Esophagus muscularis mucosa (tissue), 4 donors: ENCODE measurements around the gene VWA7. TPM values are rescaled to one million over a fixed set of nuclear protein-coding genes. Genes with fewer than 3 reads are reported as not detected.

Experiments
- DNase-seq: peaks from one replicate; pipeline ENCODE4 v3.0.0-alpha.2; 2017; ENCODE audit errors: extremely low spot score
- H3K27ac ChIP-seq, 4 donors: fragments of 200-600 bp; sonication (generic); replicated peaks in 1 of 4; 1 replicate in 3 of 4; 2 replicates in 1 of 4; pipeline ENCODE4 v1.5.1; 2016 to 2019; ENCODE audit warnings: mild to moderate bottlenecking in 1 of 4
- H3K27me3 ChIP-seq, 4 donors: fragments of 200-600 bp; sonication (generic); one replicate each; pipeline versions ENCODE4 v1.5.1 to v1.6.0; 2016 to 2019
- H3K36me3 ChIP-seq, 4 donors: fragments of 200-600 bp; sonication (generic); one replicate each; pipeline ENCODE4 v1.5.1; 2016 to 2019
- H3K4me1 ChIP-seq, 4 donors: fragments of 200-600 bp; sonication (generic); one replicate each; pipeline ENCODE4 v1.5.1; 2016 to 2019
- H3K4me3 ChIP-seq, 4 donors: fragments of 200-600 bp; sonication (generic); 1 replicate in 2 of 4; 2 replicates in 2 of 4; pipeline ENCODE4 v1.5.1; 2016 to 2019; ENCODE audit warnings: mild to moderate bottlenecking in 4 of 4, moderate library complexity in 1 of 4
- H3K9me3 ChIP-seq, 4 donors: fragments of 200-600 bp; sonication (generic); 1 replicate in 3 of 4; 2 replicates in 1 of 4; pipeline ENCODE4 v1.5.1; 2016 to 2019
- CTCF ChIP-seq, 3 experiments: fragments of 200-600 bp in 2 of 3; fragments of 450-650 bp in 1 of 3; sonication (generic) in 2 of 3; IDR thresholded peaks; one replicate each; pipeline ENCODE4 v1.5.1; 2017 to 2019; ENCODE audit warnings: antibody characterized with exemption in 3 of 3, mild to moderate bottlenecking in 2 of 3, moderate library complexity in 1 of 3
- EP300 ChIP-seq: sonication (generic); formaldehyde crosslinking; IDR thresholded peaks from one replicate; pipeline ENCODE4 v1.6.1; 2017; ENCODE audit warnings: antibody characterized with exemption
- POLR2A ChIP-seq: fragments of 450-650 bp; IDR thresholded peaks from one replicate; pipeline ENCODE4 v1.6.1; 2017; ENCODE audit warnings: antibody characterized with exemption, moderate library complexity, mild to moderate bottlenecking, low read depth
- POLR2AphosphoS5 ChIP-seq, 2 donors: sonication (generic); formaldehyde crosslinking; IDR thresholded peaks; one replicate each; pipeline ENCODE4 v1.6.1; 2017; ENCODE audit warnings: antibody characterized with exemption in 2 of 2
- WGBS: methylation state at CpG from one replicate; pipeline ENCODE4 v1.1.5; 2018; 5-methylcytosine and 5-hydroxymethylcytosine counted together
- intact Hi-C: fragments of 100-400 bp; cut with DNase I; formaldehyde crosslinking; loops from one replicate; pipeline ENCODE4 v1.15.1; 2023
- total RNA-seq, 4 donors: library from RNA; depleted of rRNA; stranded (reverse); fragments of >200 nt; gene quantifications; one replicate each; pipeline versions ENCODE4 v1.1.0 to v1.2.1, GENCODE V29; 2016

VWA7 gene
- total RNA-seq, 4 donors from 2014 or later: 0.40 to 0.50 (median 0.45) TPM; not detected in 1

GRCh38 chr6:31768363-31769257 is 8.5 kb downstream of the VWA7 start:
- H3K4me3 ChIP-seq: no peak overlapping the region
- no peak overlapping the region for H3K27ac ChIP-seq
- H3K9me3 ChIP-seq: no peaks in the 10 kb centered on the region
- WGBS: 90% methylated on average over 16 of the region's 18 CpGs
- H3K4me1 ChIP-seq: peaks cover 0 to 32% (median 18%) of the 10 kb centered on the region in 4 donors
- H3K27me3 ChIP-seq: peaks cover 0 to 3% (median 0%) of the 10 kb centered on the region in 4 donors
- TF ChIP-seq EP300 (no peak), POLR2AphosphoS5 (IDR thresholded peaks at IDR 0.05) (no peak), POLR2A (no peak), CTCF (IDR thresholded peaks at IDR 0.05) (no peak)
- DNase-seq: no peak
- no peaks in the 10 kb centered on the region for H3K36me3 ChIP-seq
- intact Hi-C loops: loop anchor here (2.0 to 5.0 kb wide), 2 partner anchors 41 to 88 kb away; partner anchors contain the start of genes DDAH2 and LY6G5C

GRCh38 chr6:31767096-31767645 is 10.0 kb downstream of the VWA7 start:
- peaks cover 4 to 32% (median 21%) of the 10 kb centered on the region in 4 donors for H3K4me1 ChIP-seq
- H3K9me3 ChIP-seq: no peaks in the 10 kb centered on the region
- no peak for DNase-seq
- no peak overlapping the region for H3K27ac ChIP-seq
- H3K27me3 ChIP-seq: peaks cover 0 to 3% (median 0%) of the 10 kb centered on the region in 4 donors
- H3K36me3 ChIP-seq: no peaks in the 10 kb centered on the region
- TF ChIP-seq POLR2AphosphoS5 (IDR thresholded peaks at IDR 0.05) (no peak), POLR2A (no peak), CTCF (IDR thresholded peaks at IDR 0.05) (no peak), EP300 (no peak)
- H3K4me3 ChIP-seq: no peak overlapping the region
- WGBS: 83% methylated on average over 6 of the region's 6 CpGs
- intact Hi-C loops: loop anchor here (5.0 kb wide), 1 partner anchor 40 kb away; the partner anchor contains the start of gene DDAH2

GRCh38 chr6:31765910-31766794 is 11.0 kb downstream of the VWA7 start:
- intact Hi-C loops: loop anchor here (5.0 kb wide), 1 partner anchor 39 kb away; the partner anchor contains the start of gene DDAH2
- Histone ChIP-seq H3K27ac (no peak overlapping the region), H3K27me3 (peaks cover 0 to 3% (median 0%) of the 10 kb centered on the region in 4 donors), H3K4me3 (peak overlapping the region; percentile 31 to 49 (median 32)), H3K4me1 (peaks cover 4 to 32% (median 21%) of the 10 kb centered on the region in 4 donors), H3K9me3 (no peaks in the 10 kb centered on the region), H3K36me3 (no peaks in the 10 kb centered on the region)
- no peak for DNase-seq
- TF ChIP-seq POLR2A (no peak), POLR2AphosphoS5 (IDR thresholded peaks at IDR 0.05) (no peak), CTCF (IDR thresholded peaks at IDR 0.05) (no peak), EP300 (no peak)
- 54% methylated on average over 39 of the region's 42 CpGs for WGBS

GRCh38 chr6:31765559-31765909 is 11.6 kb downstream of the VWA7 start:
- no peak for DNase-seq
- peaks cover 0 to 3% (median 0%) of the 10 kb centered on the region in 4 donors for H3K27me3 ChIP-seq
- H3K4me1 ChIP-seq: peaks cover 4 to 32% (median 21%) of the 10 kb centered on the region in 4 donors
- intact Hi-C loops: loop anchor here (5.0 kb wide), 1 partner anchor 38 kb away; the partner anchor contains the start of gene DDAH2
- 87% methylated on average over 9 of the region's 9 CpGs for WGBS
- no peaks in the 10 kb centered on the region for H3K9me3 ChIP-seq
- H3K4me3 ChIP-seq: peak overlapping the region in 1 of 4 donors; percentile 34
- TF ChIP-seq POLR2A: no peak
- no peak for TF ChIP-seq POLR2AphosphoS5 (IDR thresholded peaks at IDR 0.05)
- no peak for TF ChIP-seq CTCF (IDR thresholded peaks at IDR 0.05)
- TF ChIP-seq EP300: no peak
- H3K27ac ChIP-seq: no peak overlapping the region
- no peaks in the 10 kb centered on the region for H3K36me3 ChIP-seq
